CD4-positive, alpha-beta T cell treated with Interleukin-12 subunit alpha and Interleukin-12 subunit beta, for 1 hour (primary cell): Measurements from ENCODE around the gene EGLN1.

Experiments
- DNase-seq: peaks from one replicate; pipeline ENCODE4 v3.0.0-alpha.2; 2020

The EGLN1 gene

DNA sequence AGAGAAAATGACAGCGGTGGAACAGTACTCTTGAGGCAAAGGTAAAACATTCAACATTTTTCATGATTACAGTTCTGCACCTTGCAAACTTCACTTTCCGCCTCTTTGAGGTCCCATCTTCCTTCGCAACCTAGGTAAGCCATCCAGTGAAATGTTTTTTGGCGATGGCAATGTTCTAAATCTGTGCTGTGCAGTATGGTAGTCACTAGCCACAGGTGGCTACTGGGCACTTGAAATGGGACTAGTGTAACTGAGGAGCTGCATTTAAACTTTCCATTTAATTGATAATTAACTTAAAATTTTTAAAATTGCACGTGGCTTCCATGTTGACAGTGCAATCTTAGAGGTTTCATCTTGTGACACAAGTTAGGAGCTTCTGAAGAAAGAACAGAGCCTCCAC, 97.4 kb downstream of the EGLN1 start:
- no peak for DNase-seq

GRCh38 chr1:231322880-231323530, 99.1 kb downstream of the EGLN1 start:
- DNase-seq = no peak

- DNase-seq = no peak
These were observed 103.0 kb downstream of the EGLN1 start for GRCh38 chr1:231319080-231319479.

DNA sequence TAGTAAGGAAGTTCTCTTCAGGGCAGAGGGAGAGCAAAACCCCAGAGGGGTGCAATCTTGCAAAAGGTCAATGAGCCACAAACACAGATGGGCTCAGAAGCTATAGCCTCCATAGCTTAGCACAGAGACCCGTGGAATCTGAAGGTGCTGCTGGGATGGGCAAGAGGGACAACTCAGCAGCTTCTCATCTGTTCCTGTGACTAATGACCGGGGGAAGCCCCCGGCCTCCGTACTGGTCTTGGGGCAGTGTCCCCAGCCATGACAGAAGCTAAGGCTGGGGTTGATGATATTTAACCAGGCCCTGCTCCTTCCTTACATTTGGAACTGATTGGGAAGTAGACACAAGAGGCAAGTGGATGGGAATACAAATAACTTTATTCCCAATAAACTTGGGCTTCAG, 103.5 kb downstream of the EGLN1 start:
- DNase-seq = no peak

DNA sequence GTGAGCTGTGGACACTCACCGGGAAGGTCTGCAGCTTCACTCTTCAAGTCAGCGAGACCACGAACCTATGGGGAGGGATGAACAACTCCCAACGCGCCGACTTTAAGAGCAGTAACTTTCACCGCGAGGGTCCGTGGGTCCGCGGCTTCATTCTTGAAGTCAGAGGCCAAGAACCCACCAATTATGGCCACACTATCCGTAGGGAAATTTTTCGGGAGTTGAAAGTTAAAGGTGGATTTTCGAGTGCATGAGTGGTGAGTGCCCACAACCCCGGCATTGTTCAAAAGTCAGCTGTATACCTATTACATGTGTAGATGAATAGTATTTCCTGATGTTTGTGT, 104.1 kb downstream of the EGLN1 start:
- DNase-seq = no peak

- DNase-seq = no peak
These were observed 104.6 kb downstream of the EGLN1 start for GRCh38 chr1:231317306-231318014.

DNA sequence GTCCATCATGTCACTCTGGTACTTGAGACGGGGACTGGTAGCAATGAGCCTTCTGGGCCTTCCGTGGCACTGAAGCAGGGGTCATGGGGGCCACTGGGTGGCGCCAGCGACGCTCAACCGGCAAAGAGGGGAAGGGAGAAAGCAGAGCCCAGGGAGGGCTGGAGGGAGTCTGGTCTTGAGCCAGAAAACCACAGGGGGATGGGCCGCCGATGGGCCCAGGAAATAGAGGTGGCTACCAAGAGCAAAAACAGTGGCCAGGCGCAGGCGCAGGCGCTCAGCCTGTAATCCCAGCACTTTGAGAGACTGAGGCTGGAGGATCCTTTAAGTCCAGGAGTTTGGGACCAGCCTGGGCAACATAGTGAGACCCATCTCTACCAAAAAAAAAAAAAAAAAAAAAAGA, 106.2 kb downstream of the EGLN1 start:
- peak; percentile 39 for DNase-seq
